ENCODE measurements around the gene RBM47.

Gene RBM47

DNA sequence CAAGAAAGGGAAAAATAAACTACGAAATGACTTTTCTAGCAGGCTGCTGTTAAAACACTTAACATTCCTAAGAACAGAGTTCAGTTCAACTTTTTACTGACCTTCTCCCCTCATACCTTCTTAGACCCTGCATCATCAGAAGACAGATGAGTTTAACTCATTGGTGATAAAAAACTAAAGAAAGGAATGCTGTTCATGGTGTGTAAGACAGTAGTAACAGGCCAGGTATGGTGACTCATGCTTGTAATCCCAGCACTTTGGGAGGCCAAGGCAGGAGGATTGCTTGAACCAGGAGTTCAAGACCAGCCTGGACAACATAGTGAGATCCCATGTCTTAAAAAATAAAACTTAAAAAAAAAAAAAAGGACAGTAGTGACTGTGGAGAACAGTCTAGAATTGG lies 16.2 kb downstream of the RBM47 start:
- H2BK15ac ChIP-seq (ENCODE audit: low read depth, poor library complexity, severe bottlenecking) = no peak overlapping the region
- no peak overlapping the region for H4K91ac ChIP-seq (ENCODE audit: low read length)
- no peak overlapping the region for H2BK120ac ChIP-seq (ENCODE audit: low read depth, low read length)
- no peaks in the 10 kb centered on the region for H3K9me3 ChIP-seq (ENCODE audit: control insufficient read depth, low read length)
- peak; percentile 54 for DNase-seq
- no peak overlapping the region for H3K9ac ChIP-seq (ENCODE audit: low read length)
- H3K4ac ChIP-seq (ENCODE audit: low read depth in 1 of 2, low read length in 2 of 2) = no peak overlapping the region
- no peak overlapping the region for H2AK5ac ChIP-seq (ENCODE audit: low read length, severe bottlenecking)
- H3K18ac ChIP-seq (ENCODE audit: low read depth in 1 of 2, low read length in 2 of 2) = no peak overlapping the region
- H2AFZ ChIP-seq (ENCODE audit: low read depth, low read length) = no peak overlapping the region
- H3K14ac ChIP-seq (ENCODE audit: low read length in 2 of 2) = no peak overlapping the region
- H2BK5ac ChIP-seq (ENCODE audit: low read depth, low read length, poor library complexity, severe bottlenecking) = no peak overlapping the region
- no peak overlapping the region for H3K4me2 ChIP-seq (ENCODE audit: low read length, poor library complexity, severe bottlenecking)
- no peak overlapping the region for H3K4me3 ChIP-seq (ENCODE audit: insufficient read depth in 1 of 2, low read depth in 1 of 2, low read length in 2 of 2)
- H3K27me3 ChIP-seq (ENCODE audit: control insufficient read depth in 1 of 2, insufficient read depth in 1 of 2, low read length in 2 of 2) = no peaks in the 10 kb centered on the region
- H3K23ac ChIP-seq (ENCODE audit: low read length in 2 of 2) = no peak overlapping the region
- no peak overlapping the region for H3K27ac ChIP-seq (ENCODE audit: low read length, poor library complexity, severe bottlenecking)
- no peaks in the 10 kb centered on the region for H3K36me3 ChIP-seq (ENCODE audit: control insufficient read depth in 1 of 2, insufficient read depth in 2 of 2, low read depth in 1 of 2, low read length in 2 of 2)
- no peak overlapping the region for H4K8ac ChIP-seq (ENCODE audit: low read length)
- H2BK12ac ChIP-seq (ENCODE audit: low read length in 2 of 2) = no peak overlapping the region
- no peaks in the 10 kb centered on the region for H3K79me1 ChIP-seq (replicated peaks; ENCODE audit: low read length, poor library complexity, severe bottlenecking)
- H3K4me1 ChIP-seq (ENCODE audit: control insufficient read depth, insufficient read depth, low read depth, low read length) = peaks cover 3% of the 10 kb centered on the region
- WGBS = no CpG with 5 or more reads among the region's 1 CpG

DNA sequence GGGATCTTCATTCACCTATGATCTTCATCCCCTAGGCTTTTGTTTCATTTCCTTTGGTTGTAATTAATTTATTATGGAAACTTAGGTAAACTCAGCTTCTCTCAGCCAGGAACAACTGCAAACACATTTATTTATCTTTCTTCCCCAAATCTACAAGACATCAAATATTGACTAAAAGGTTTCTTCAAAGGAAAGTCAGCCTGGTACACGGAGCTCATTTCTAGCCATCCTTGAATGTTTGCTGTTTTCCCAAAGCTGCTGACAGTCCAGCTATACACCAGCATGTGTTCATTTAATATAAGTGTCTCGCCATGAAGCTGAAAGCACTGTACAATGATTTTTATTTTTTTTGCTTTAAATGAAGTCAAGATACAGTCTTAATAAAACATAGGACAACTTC lies 16.8 kb downstream of the RBM47 start:
- Histone ChIP-seq H3K27ac (ENCODE audit: low read length, poor library complexity, severe bottlenecking) (no peak overlapping the region), H2AK5ac (ENCODE audit: low read length, severe bottlenecking) (no peak overlapping the region), H3K4me3 (ENCODE audit: insufficient read depth in 1 of 2, low read depth in 1 of 2, low read length in 2 of 2) (no peak overlapping the region), H3K9me3 (ENCODE audit: control insufficient read depth, low read length) (no peaks in the 10 kb centered on the region), H3K27me3 (ENCODE audit: control insufficient read depth in 1 of 2, insufficient read depth in 1 of 2, low read length in 2 of 2) (no peaks in the 10 kb centered on the region), H3K4me2 (ENCODE audit: low read length, poor library complexity, severe bottlenecking) (no peak overlapping the region), H3K23ac (ENCODE audit: low read length in 2 of 2) (no peak overlapping the region), H2BK12ac (ENCODE audit: low read length in 2 of 2) (no peak overlapping the region), H3K14ac (ENCODE audit: low read length in 2 of 2) (no peak overlapping the region), H4K91ac (ENCODE audit: low read length) (no peak overlapping the region), H4K8ac (ENCODE audit: low read length) (no peak overlapping the region), H3K9ac (ENCODE audit: low read length) (no peak overlapping the region), H2BK5ac (ENCODE audit: low read depth, low read length, poor library complexity, severe bottlenecking) (no peak overlapping the region), H2AFZ (ENCODE audit: low read depth, low read length) (no peak overlapping the region), H3K18ac (ENCODE audit: low read depth in 1 of 2, low read length in 2 of 2) (no peak overlapping the region), H3K36me3 (ENCODE audit: control insufficient read depth in 1 of 2, insufficient read depth in 2 of 2, low read depth in 1 of 2, low read length in 2 of 2) (no peaks in the 10 kb centered on the region), H2BK120ac (ENCODE audit: low read depth, low read length) (no peak overlapping the region), H3K4ac (ENCODE audit: low read depth in 1 of 2, low read length in 2 of 2) (no peak overlapping the region), H3K4me1 (ENCODE audit: control insufficient read depth, insufficient read depth, low read depth, low read length) (peaks cover under 1% of the 10 kb centered on the region), H2BK15ac (ENCODE audit: low read depth, poor library complexity, severe bottlenecking) (no peak overlapping the region), H3K79me1 (replicated peaks; ENCODE audit: low read length, poor library complexity, severe bottlenecking) (no peaks in the 10 kb centered on the region)
- no peak for DNase-seq
- 85% methylated on average over 1 of the region's 2 CpGs for WGBS

DNA sequence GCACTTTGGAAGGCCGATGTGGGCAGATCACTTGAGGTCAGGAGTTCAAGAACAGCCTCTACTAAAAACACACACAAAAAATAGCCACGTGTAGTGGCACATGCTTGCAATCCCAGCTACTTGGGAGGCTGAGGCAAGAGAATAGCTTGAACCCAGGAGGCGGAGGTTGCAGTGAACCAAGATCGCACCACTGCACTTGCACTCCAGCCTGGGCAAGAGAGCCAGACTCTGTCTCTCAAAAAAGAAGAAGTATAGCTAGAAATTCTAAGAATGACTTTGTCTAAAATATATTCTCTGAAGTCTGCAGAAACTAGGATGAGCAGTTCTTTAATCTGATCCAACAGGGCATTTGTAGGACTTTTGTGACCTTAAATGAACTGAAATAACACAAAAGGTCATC lies 17.4 kb downstream of the RBM47 start:
- H4K91ac ChIP-seq (ENCODE audit: low read length) = no peak overlapping the region
- H3K4me1 ChIP-seq (ENCODE audit: control insufficient read depth, insufficient read depth, low read depth, low read length) = no peaks in the 10 kb centered on the region
- H2AK5ac ChIP-seq (ENCODE audit: low read length, severe bottlenecking) = no peak overlapping the region
- H2BK120ac ChIP-seq (ENCODE audit: low read depth, low read length) = no peak overlapping the region
- no peak overlapping the region for H2BK12ac ChIP-seq (ENCODE audit: low read length in 2 of 2)
- no peak overlapping the region for H2AFZ ChIP-seq (ENCODE audit: low read depth, low read length)
- no peak overlapping the region for H3K14ac ChIP-seq (ENCODE audit: low read length in 2 of 2)
- H3K4ac ChIP-seq (ENCODE audit: low read depth in 1 of 2, low read length in 2 of 2) = no peak overlapping the region
- H3K27me3 ChIP-seq (ENCODE audit: control insufficient read depth in 1 of 2, insufficient read depth in 1 of 2, low read length in 2 of 2) = no peaks in the 10 kb centered on the region
- no peak overlapping the region for H3K4me2 ChIP-seq (ENCODE audit: low read length, poor library complexity, severe bottlenecking)
- no peak overlapping the region for H3K18ac ChIP-seq (ENCODE audit: low read depth in 1 of 2, low read length in 2 of 2)
- H3K23ac ChIP-seq (ENCODE audit: low read length in 2 of 2) = no peak overlapping the region
- no peak for DNase-seq
- no peak overlapping the region for H3K27ac ChIP-seq (ENCODE audit: low read length, poor library complexity, severe bottlenecking)
- H3K4me3 ChIP-seq (ENCODE audit: insufficient read depth in 1 of 2, low read depth in 1 of 2, low read length in 2 of 2) = no peak overlapping the region
- H2BK15ac ChIP-seq (ENCODE audit: low read depth, poor library complexity, severe bottlenecking) = no peak overlapping the region
- no peaks in the 10 kb centered on the region for H3K79me1 ChIP-seq (replicated peaks; ENCODE audit: low read length, poor library complexity, severe bottlenecking)
- no peaks in the 10 kb centered on the region for H3K36me3 ChIP-seq (ENCODE audit: control insufficient read depth in 1 of 2, insufficient read depth in 2 of 2, low read depth in 1 of 2, low read length in 2 of 2)
- H3K9me3 ChIP-seq (ENCODE audit: control insufficient read depth, low read length) = no peaks in the 10 kb centered on the region
- H2BK5ac ChIP-seq (ENCODE audit: low read depth, low read length, poor library complexity, severe bottlenecking) = no peak overlapping the region
- H3K9ac ChIP-seq (ENCODE audit: low read length) = no peak overlapping the region
- 93% methylated on average over 3 of the region's 4 CpGs for WGBS
- H4K8ac ChIP-seq (ENCODE audit: low read length) = no peak overlapping the region

DNA sequence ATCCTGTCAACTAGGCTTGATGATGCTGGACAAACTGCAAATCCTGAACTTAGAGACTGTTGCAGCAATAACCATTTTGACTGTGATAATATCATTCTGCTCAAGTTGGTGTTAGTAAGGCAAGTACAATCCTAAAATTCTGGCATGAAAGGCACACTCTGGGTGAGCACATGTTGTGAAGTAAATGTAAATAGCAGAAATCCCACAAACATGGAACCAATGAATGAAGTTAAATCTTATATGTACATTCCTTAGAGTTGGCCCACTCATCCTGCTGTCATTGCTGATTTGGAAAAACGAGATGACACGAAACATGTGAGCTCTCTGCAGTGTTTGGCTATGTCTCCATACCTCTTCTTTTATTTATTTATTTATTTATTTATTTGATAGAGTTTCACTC lies 21.0 kb downstream of the RBM47 start:
- Histone ChIP-seq H3K23ac (ENCODE audit: low read length in 2 of 2) (no peak overlapping the region), H2BK120ac (ENCODE audit: low read depth, low read length) (no peak overlapping the region), H3K79me1 (replicated peaks; ENCODE audit: low read length, poor library complexity, severe bottlenecking) (no peaks in the 10 kb centered on the region), H3K9me3 (ENCODE audit: control insufficient read depth, low read length) (no peaks in the 10 kb centered on the region), H3K9ac (ENCODE audit: low read length) (no peak overlapping the region), H2AFZ (ENCODE audit: low read depth, low read length) (no peak overlapping the region), H4K91ac (ENCODE audit: low read length) (no peak overlapping the region), H2BK5ac (ENCODE audit: low read depth, low read length, poor library complexity, severe bottlenecking) (no peak overlapping the region), H3K4me2 (ENCODE audit: low read length, poor library complexity, severe bottlenecking) (no peak overlapping the region), H3K27ac (ENCODE audit: low read length, poor library complexity, severe bottlenecking) (no peak overlapping the region), H2AK5ac (ENCODE audit: low read length, severe bottlenecking) (no peak overlapping the region), H3K27me3 (ENCODE audit: control insufficient read depth in 1 of 2, insufficient read depth in 1 of 2, low read length in 2 of 2) (no peaks in the 10 kb centered on the region), H4K8ac (ENCODE audit: low read length) (no peak overlapping the region), H3K36me3 (ENCODE audit: control insufficient read depth in 1 of 2, insufficient read depth in 2 of 2, low read depth in 1 of 2, low read length in 2 of 2) (no peaks in the 10 kb centered on the region), H3K18ac (ENCODE audit: low read depth in 1 of 2, low read length in 2 of 2) (no peak overlapping the region), H3K14ac (ENCODE audit: low read length in 2 of 2) (no peak overlapping the region), H2BK12ac (ENCODE audit: low read length in 2 of 2) (no peak overlapping the region), H2BK15ac (ENCODE audit: low read depth, poor library complexity, severe bottlenecking) (no peak overlapping the region), H3K4me1 (ENCODE audit: control insufficient read depth, insufficient read depth, low read depth, low read length) (no peaks in the 10 kb centered on the region), H3K4ac (ENCODE audit: low read depth in 1 of 2, low read length in 2 of 2) (no peak overlapping the region), H3K4me3 (ENCODE audit: insufficient read depth in 1 of 2, low read depth in 1 of 2, low read length in 2 of 2) (no peak overlapping the region)
- DNase-seq = no peak
- 100% methylated on average over 1 of the region's 2 CpGs for WGBS
